NCI-H2227 (cell line): ENCODE data around the gene ADARB2.
"Not testable (repeated sequence)": the region's sequence is repeated elsewhere in the genome, so short reads cannot be mapped to it uniquely, and the experiment has no call there.

Experiments
- DNase-seq: peaks from one replicate; lab custom pipeline; 2025; ENCODE audit not compliant: unreplicated experiment; lab: John Stamatoyannopoulos, UW

Gene ADARB2

GRCh38 chr10:1402016-1402770, 335.1 kb downstream of the ADARB2 start:
- DNase-seq: no peak

- DNase-seq: no peak
Measured at GRCh38 chr10:1401071-1401965, 336.0 kb downstream of the ADARB2 start.

- no peak for DNase-seq
Measured at GRCh38 chr10:1400101-1401070, 336.9 kb downstream of the ADARB2 start.

DNA sequence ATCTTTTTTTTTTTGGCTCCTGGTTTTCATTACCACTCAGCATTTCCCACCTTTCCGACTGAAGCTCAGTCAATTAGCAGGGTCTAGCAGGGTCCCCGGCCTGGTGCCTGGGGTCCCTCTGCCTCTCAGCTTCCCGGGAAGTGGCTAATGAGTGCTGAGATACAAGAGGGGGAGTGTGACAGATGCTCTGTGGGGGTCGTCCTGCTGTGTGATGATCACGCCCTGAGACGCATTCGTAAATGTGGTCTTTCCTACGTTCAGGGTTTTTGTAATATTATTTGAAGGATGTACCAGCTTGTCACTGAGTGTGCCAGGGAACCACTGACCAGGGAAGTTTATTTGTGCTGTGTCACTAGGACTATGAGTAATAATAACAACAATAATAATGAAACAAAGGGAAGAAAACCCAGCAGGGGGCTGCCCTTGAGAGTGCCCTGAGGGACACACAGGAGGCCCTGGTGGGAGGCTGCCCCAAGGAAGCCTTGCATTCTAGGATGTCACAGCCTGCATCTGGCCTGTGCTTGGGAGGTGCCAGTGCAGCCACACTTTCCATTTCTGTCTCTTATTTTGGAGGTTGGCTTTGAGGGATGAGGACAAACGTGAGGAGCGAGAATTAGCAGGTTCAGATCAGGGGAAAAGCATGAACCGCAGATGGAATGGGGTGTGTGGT, 337.8 kb downstream of the ADARB2 start:
- no peak for DNase-seq

DNA sequence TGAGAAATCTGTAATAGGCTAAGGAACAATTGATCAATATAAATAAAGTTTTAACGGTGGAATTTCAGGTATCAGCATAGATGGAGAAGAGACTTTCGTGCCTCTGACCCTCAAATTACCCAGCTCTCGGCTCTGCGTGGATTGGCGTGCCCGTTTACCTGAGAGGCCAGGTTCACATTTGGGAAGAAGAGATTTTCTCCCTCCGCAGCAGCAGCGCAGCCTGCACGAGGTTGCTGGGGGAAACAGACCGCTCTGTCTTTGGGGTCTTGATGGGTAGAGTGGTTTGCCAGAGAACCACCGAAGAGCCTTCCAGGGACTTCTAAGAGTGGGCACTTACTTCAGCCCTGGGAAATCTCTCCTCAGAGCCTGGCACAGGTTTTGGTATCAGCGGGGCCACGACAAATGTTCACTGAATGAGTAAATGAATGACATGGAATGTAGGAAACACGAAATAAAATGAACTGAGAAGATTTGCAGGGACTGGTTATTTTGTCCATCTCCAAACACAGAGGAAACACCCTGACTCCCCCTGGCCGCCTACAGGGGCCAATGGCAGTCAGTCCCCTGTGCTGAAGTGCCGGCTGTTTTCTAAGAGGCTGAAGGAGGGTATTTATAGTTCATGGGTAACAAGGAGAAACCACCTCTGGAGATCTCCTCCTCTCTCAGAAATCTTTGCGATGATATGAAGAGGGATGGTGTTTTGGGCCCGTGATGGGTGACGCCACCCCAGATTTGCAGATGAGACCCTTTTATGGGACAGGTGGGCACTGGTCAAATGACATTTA, 338.5 kb downstream of the ADARB2 start:
- no peak for DNase-seq

DNA sequence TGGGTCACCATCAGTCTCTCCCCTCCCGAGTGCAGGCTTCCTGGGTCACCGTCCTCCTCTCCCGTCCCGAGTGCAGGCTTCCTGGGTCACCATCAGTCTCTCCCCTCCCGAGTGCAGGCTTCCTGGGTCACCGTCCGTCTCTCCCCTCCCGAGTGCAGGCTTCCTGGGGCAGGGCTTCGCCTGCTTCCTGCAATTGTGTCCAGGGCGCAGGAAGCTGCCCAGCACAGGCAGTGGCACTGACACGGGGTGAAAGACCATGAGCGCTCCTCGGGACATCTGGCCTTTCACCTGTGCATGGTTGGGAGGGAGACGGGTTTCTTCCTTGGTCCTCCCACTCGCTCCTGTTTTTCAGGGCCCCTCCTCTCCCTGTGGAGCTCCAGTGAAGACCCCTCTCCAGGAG, 339.2 kb downstream of the ADARB2 start:
- not testable (repeated sequence) for DNase-seq

- no peak for DNase-seq
Measured at GRCh38 chr10:1396297-1396635, 341.1 kb downstream of the ADARB2 start.

DNA sequence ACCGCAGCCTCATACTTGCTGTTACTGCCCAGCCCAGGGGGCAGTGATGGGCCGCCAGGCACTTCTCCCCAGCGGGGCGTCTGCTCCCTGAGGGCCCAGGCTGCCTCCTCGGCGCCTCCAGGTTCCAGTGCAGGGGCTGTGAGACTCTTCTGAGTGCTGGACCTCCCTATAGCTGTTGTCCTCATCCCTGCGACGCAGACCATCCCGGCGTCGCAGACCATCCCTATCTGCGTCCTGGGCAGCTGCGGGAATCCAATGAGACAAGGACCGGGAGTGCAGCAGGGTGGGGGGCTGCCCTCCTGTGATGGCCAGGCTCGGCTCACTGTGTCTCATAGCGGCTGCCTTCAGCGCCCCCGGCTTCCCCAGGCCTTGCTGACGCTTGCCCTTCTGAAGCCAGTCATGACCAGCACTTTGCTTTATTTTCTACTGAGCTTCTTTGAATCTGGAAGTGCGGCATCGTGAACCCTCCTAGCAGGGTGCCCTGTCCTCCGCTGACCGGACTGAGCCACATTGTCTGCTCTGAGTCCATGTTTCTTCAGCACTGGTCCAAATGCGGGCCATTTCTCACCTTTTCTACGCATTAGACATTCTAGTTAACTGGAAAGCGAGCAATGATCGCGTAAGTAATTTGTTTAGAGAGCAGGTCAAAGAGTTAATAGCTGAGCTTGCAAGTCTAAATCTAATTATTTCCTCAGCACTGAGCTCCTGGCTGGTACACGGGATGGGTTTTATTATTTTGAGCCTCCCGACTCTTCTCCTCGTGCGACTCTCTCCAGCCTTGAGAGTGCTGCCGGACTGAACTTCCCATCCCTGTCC, 341.6 kb downstream of the ADARB2 start:
- DNase-seq: no peak

DNA sequence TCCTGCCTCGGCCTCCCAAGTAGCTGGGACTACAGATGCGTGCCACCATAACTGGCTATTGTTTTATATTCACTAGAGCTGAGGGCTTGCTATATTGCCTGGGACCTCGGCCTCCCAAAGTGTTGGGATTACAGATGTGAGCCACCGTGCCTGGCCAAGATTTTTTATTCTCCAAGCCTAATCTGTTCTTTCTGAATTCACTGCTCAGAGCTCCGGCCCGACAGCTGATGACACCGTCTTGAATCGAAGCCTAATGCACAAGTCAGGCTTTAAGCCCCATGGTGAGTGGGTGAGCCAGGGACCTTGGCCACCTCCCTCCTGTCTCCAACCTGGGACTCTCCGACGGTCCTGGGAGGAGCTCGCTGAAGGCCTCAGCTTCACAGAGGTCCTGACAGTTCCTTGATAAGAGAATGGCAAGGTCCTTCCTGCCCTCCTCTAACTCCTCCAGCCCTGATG, 342.3 kb downstream of the ADARB2 start:
- no peak for DNase-seq

DNA sequence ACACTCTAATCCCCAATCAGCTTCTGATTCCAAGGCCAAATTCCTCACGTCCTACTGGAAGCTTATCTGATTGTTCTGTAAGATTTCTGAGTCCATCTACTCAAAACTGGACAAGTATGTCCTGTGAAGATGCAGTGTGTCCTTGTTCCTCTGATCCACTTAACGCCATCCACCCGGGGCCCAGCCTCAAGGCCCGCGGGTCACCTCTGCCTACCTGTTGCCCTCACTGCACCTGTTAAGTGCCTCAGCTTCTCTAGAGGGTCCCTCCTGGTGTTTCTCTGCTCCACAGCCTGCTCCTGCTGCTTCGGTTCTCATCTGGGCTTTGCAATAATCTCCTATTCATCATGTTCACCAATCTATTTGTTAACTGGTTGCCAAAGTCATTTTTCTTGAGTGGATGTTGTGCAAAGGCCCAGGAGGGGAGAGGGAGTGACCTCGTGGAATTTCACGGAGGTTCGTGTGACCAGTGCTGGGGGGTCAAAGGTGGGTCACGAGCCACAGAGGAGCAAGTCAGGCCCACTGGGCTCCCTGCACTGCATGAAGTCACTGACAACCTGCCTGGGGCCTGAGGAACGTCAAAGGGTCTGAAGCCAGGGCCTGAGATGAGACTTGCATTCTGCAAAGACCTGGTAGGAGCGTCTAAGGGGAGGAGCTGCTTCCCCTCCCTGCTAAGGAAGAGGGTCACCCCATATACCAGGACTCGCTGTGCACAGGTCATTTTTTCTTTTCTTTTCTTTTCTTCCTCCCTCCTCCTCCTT, 343.0 kb downstream of the ADARB2 start:
- DNase-seq: no peak

GRCh38 chr10:1393481-1393880, 343.8 kb downstream of the ADARB2 start:
- no peak for DNase-seq

DNA sequence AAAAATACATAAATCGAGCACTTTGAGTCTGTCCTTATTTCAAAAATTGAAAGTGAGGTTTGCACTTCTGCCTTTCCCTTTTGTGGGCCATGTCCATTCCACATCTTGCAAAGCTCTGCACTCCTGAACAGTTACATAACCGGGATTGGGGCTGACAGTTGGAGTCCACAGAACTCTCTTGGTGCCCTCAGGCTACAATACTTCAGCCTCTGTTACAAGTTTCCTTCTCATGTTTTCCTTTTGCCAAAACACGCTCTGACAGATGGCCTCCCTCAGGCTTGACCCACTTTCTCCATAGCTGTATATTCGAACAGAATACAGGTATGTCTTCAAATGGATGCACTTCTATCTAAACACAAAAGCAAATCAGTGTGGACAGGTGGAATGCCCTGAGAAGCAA, 345.2 kb downstream of the ADARB2 start:
- no peak for DNase-seq

- no peak for DNase-seq
Measured at GRCh38 chr10:1390200-1390599, 347.1 kb downstream of the ADARB2 start.

DNA sequence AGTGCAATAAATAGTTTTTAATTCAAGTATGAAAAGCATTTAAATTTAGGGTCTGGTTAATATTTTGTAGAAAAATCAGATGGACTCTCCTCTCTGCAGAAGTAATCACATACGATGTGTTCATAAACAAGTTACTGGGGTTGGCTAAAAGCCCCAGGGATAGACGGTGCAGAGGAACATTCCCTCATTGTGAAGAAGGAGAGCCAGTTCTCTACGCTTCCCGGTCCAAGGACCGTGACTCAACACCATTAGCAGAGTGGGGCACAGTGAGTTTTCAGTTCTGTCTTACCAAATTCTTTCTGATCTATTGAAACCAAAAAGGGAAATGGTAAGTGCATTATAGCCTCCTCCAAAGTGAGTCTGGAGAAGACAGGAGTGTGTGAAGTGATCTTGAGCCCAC, 353.3 kb downstream of the ADARB2 start:
- no peak for DNase-seq

DNA sequence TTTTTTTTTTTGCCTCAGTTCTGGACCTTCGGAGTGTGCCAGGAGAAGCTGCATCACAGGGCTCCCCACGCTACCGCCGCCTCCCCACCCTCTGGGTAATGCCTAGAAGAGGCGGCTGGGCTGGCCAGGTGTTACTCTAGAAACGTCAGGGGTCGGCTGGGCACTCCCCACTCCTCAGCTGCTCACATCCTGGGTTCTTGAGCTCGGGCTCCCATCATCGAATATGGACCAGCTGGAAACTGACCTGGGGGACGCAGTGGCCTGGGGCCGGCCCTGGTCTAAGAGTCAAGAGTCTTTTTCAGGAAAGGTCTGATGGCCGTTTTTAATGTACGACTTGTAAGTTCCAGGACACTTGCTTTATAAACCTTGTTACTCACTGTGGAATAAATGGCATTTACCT, 354.6 kb downstream of the ADARB2 start:
- DNase-seq: no peak

DNA sequence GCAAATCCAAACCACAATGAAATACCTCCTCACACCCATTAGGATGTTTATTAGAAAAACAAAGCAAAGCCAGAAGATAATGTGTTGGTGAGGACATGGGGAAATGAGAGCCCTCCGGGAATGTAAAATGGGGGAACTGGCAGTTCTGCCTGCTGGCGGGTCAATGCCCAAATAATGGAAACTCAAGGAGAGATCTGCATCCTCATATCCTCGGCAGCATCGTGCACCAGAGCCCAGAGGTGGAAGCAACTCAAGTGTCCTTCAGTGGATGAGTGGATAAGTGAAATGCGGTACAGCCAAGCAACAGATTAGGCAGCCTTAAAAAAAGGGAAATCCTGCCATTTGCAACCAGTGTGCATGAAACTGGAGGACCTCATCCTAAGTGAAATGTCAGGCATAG, 356.0 kb downstream of the ADARB2 start:
- DNase-seq: no peak

DNA sequence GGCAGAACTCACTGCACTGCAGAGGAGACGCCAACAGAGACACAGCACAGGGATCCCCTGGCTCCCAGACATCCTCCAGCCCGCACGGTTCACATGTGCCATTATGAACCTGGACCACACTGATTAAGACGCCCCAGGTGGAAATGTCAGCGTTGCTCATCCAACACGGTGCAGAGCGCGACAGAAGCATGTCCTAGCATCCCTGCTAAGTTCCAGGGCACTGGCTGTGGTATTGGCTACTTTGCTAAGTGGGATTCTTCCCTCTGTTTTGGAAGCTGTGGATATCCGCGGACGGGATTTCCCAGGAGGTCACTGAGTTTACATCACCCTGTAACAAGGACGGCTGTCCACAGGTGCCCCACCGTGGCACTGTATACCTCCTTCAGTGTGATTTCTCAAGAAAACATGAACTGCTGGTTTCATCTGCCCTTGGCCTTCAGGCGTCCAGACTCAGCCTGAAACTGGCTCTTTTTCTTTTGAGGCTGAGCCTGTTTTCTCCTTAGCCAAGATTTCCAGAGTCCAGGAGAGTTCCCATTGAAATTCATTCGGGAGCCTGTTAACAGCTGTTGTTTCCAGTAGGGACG, 357.1 kb downstream of the ADARB2 start:
- DNase-seq: no peak

- no peak for DNase-seq
Measured at GRCh38 chr10:1379601-1380000, 357.7 kb downstream of the ADARB2 start.
